ENCODE data around the gene AKIP1. TPM values are rescaled to one million over a fixed set of nuclear protein-coding genes. Genes with fewer than 3 reads are reported as not detected.
A peak's percentile ranks its signal among the peaks of the same experiment; 100 is the strongest.

Gene AKIP1
- total RNA-seq, 1 experiment from 2014 or later, result 29.5 TPM

DNA sequence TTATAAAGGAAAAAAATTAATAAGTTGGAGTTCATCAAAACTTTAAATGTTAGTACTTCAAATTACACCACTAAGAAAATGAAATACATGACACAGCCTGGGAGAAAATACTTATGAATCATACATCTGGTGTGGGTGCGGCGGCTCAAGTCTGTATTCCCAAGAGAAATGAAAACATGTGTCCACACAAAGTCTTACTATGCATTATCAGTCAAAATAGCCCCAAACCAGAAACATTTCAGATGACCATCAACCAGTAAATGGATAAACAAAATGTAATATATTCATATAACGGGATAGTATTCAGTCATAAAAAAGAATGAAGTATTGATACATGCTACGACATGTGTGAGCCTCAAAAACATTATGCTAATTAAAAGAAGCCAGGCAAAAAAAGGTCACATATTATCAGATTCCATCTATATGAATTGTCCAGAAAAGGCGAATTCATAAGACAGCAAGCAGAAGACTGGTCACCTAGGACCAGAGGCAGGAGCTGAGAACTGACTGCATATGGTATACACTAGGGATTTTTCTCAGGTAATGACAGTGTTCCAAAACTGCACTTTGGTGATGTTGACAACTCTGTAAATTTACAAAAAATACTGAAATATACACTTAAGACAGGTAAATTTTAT is 5.3 kb upstream of the AKIP1 start:
- CTCF ChIA-PET, result no interaction called here
- Histone ChIP-seq H3K9ac (ENCODE audit: low read length) (no peak overlapping the region), H4K20me1 (ENCODE audit: low read length) (no peaks in the 10 kb centered on the region), H3K27me3 (ENCODE audit: low read length) (no peaks in the 10 kb centered on the region), H3K36me3 (ENCODE audit: low read depth, low read length) (no peaks in the 10 kb centered on the region), H3K27ac (ENCODE audit: low read length) (peak overlapping the region; percentile 38), H3K4me1 (ENCODE audit: insufficient read depth, low read length) (peaks cover 28% of the 10 kb centered on the region), H3F3A (ENCODE audit: low read length, unreplicated experiment) (no peaks in the 10 kb centered on the region), H3K4me2 (ENCODE audit: low read length) (peak overlapping the region; percentile 23; the same call in 1 of the 2 replicates), H2AFZ (ENCODE audit: low read length) (no peak overlapping the region), H3K4me3 (ENCODE audit: low read length) (no peak overlapping the region), H3K9me3 (ENCODE audit: low read length) (no peaks in the 10 kb centered on the region), H3K9me2 (replicated peaks; ENCODE audit: low read length) (no peaks in the 10 kb centered on the region), H3K79me2 (ENCODE audit: low read length) (no peaks in the 10 kb centered on the region)
- DNase-seq (peak; percentile 39), ATAC-seq (peak; percentile 50)
- intact Hi-C loops (cut with micrococcal nuclease), result loop anchor here (2.0 to 5.0 kb wide), 2 partner anchors 33 to 217 kb away; no protein-coding TSS in a partner anchor
- BruUV-seq (replicated peaks), result no TSS peak
- TF ChIP-seq EZH2phosphoT487 (IDR thresholded peaks at IDR 0.05; ENCODE audit: borderline replicate concordance, low read length), result no peak
- TF ChIP-seq, protein P1, sequence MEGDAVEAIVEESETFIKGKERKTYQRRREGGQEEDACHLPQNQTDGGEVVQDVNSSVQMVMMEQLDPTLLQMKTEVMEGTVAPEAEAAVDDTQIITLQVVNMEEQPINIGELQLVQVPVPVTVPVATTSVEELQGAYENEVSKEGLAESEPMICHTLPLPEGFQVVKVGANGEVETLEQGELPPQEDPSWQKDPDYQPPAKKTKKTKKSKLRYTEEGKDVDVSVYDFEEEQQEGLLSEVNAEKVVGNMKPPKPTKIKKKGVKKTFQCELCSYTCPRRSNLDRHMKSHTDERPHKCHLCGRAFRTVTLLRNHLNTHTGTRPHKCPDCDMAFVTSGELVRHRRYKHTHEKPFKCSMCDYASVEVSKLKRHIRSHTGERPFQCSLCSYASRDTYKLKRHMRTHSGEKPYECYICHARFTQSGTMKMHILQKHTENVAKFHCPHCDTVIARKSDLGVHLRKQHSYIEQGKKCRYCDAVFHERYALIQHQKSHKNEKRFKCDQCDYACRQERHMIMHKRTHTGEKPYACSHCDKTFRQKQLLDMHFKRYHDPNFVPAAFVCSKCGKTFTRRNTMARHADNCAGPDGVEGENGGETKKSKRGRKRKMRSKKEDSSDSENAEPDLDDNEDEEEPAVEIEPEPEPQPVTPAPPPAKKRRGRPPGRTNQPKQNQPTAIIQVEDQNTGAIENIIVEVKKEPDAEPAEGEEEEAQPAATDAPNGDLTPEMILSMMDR (conservative IDR thresholded peaks at IDR 0.05; ENCODE audit: low read depth, low read length), result no peak
- POLR2A ChIA-PET (ENCODE audit: unreplicated experiment), result no interaction called here

DNA sequence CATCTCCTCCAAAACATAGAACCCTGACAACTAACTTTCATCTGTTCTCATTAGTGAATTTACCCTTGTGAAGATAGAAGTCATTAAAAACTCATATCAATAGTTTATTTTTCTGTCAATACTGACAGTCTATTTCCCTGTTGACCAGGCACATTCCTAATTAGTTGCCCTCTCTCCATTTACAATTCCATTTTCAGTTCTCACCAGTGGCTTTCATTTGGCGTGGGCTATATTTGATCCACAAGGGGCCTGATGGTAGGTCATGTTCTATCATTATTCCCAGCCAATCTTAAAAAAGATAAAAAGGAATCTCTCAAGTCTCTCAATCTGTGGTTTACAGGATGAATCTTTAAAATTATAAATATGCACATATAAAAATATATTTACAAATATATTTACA is 3.9 kb upstream of the AKIP1 start:
- peak overlapping the region; percentile 17; the same call in 1 of the 2 replicates for H3K4me2 ChIP-seq (ENCODE audit: low read length)
- peaks cover 9% of the 10 kb centered on the region for H3K79me2 ChIP-seq (ENCODE audit: low read length)
- H3K36me3 ChIP-seq (ENCODE audit: low read depth, low read length), result no peaks in the 10 kb centered on the region
- no TSS peak for BruUV-seq (replicated peaks)
- H3K4me1 ChIP-seq (ENCODE audit: insufficient read depth, low read length), result peaks cover 28% of the 10 kb centered on the region
- intact Hi-C loops (cut with micrococcal nuclease), result loop anchor here (2.0 to 5.0 kb wide), 2 partner anchors 35 to 218 kb away; no protein-coding TSS in a partner anchor
- H4K20me1 ChIP-seq (ENCODE audit: low read length), result no peaks in the 10 kb centered on the region
- no peak for ATAC-seq
- H3K27ac ChIP-seq (ENCODE audit: low read length), result 0 out of 2 replicates have a peak overlapping the region, but pooled peaks have one; percentile 14
- DNase-seq, result no peak
- no peak for TF ChIP-seq EZH2 (IDR thresholded peaks at IDR 0.05; ENCODE audit: low read length, unreplicated experiment)
- H3K4me3 ChIP-seq (ENCODE audit: low read length), result no peak overlapping the region
- H3K9me3 ChIP-seq (ENCODE audit: low read length), result no peaks in the 10 kb centered on the region
- H3K27me3 ChIP-seq (ENCODE audit: low read length), result no peaks in the 10 kb centered on the region
- no peaks in the 10 kb centered on the region for H3K9me2 ChIP-seq (replicated peaks; ENCODE audit: low read length)
- no peak overlapping the region for H2AFZ ChIP-seq (ENCODE audit: low read length)
- POLR2A ChIA-PET (ENCODE audit: unreplicated experiment), result no interaction called here
- H3F3A ChIP-seq (ENCODE audit: low read length, unreplicated experiment), result no peaks in the 10 kb centered on the region
- CTCF ChIA-PET, result no interaction called here
- H3K9ac ChIP-seq (ENCODE audit: low read length), result no peak overlapping the region

DNA sequence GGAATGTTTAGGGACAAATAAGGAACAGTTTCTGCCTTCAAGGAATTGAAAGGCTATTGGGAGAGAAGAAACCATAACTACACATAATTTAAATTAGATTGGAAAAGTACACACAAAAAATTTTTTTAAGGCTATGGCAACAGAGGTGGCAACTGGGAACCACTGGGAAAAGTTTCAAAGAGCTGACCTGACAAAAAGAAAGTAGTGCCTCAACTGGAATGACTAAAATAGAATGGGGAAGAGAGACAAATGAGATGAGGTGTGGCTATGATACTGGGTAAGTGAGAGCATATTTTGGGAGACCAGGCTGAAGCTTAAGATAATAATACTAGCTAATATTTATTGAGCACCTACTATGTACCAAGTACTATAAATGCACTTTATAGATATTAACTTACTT is 2.9 kb upstream of the AKIP1 start:
- no peak overlapping the region for H3K9ac ChIP-seq (ENCODE audit: low read length)
- no peaks in the 10 kb centered on the region for H3K27me3 ChIP-seq (ENCODE audit: low read length)
- H3K9me2 ChIP-seq (replicated peaks; ENCODE audit: low read length), result no peaks in the 10 kb centered on the region
- no peaks in the 10 kb centered on the region for H3K36me3 ChIP-seq (ENCODE audit: low read depth, low read length)
- H4K20me1 ChIP-seq (ENCODE audit: low read length), result no peaks in the 10 kb centered on the region
- no peak overlapping the region for H3K27ac ChIP-seq (ENCODE audit: low read length)
- DNase-seq (no peak), ATAC-seq (no peak)
- CTCF ChIA-PET, result no interaction called here
- H3K9me3 ChIP-seq (ENCODE audit: low read length), result no peaks in the 10 kb centered on the region
- POLR2A ChIA-PET (ENCODE audit: unreplicated experiment), result no interaction called here
- H2AFZ ChIP-seq (ENCODE audit: low read length), result no peak overlapping the region
- no peak overlapping the region for H3K4me2 ChIP-seq (ENCODE audit: low read length)
- H3F3A ChIP-seq (ENCODE audit: low read length, unreplicated experiment), result no peaks in the 10 kb centered on the region
- BruUV-seq (replicated peaks), result no TSS peak
- peaks cover 28% of the 10 kb centered on the region for H3K4me1 ChIP-seq (ENCODE audit: insufficient read depth, low read length)
- intact Hi-C loops (cut with micrococcal nuclease), result loop anchor here (2.0 to 5.0 kb wide), 2 partner anchors 36 to 97 kb away; a partner anchor contains a TSS
- H3K4me3 ChIP-seq (ENCODE audit: low read length), result no peak overlapping the region
- TF ChIP-seq, protein P1 (conservative IDR thresholded peaks at IDR 0.05; ENCODE audit: low read depth, low read length), result no peak
- TF ChIP-seq EZH2phosphoT487 (IDR thresholded peaks at IDR 0.05; ENCODE audit: borderline replicate concordance, low read length) (no peak), EZH2 (IDR thresholded peaks at IDR 0.05; ENCODE audit: low read length, unreplicated experiment) (no peak)
- H3K79me2 ChIP-seq (ENCODE audit: low read length), result peaks cover 14% of the 10 kb centered on the region

Measured in PC-3 (cell line).